SIG-M5 treated with dmso at 0.1 percent for 504 hours (cell line): Measurements from ENCODE around the gene KHK.
"Not testable (repeated sequence)": the region's sequence is repeated elsewhere in the genome, so short reads cannot be mapped to it uniquely, and the experiment has no call there.

ENCODE experiments used
- DNase-seq: peaks from one replicate; lab custom pipeline; 2025; ENCODE audit not compliant: unreplicated experiment; lab: John Stamatoyannopoulos, UW

The KHK gene

GRCh38 chr2:27095745-27096651 lies 9.4 kb downstream of the KHK start:
- peak; percentile 47 for DNase-seq

- DNase-seq, result no peak
These were observed 10.3 kb downstream of the KHK start for GRCh38 chr2:27096748-27097297.

DNA sequence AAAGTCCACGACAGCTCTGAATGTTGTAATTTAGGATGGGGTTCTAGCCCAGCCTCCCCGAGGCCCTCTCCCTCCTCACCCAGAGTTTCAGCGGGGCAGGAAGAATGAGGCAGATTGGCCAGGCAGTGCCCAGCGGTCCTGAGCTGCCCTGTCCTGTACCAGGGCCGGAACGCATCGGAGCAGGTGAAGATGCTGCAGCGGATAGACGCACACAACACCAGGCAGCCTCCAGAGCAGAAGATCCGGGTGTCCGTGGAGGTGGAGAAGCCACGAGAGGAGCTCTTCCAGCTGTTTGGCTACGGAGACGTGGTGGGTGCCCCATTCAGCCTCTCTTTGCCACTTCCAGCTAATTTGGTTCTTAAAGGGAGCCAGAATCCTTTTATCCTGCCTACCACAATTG lies 10.8 kb downstream of the KHK start:
- no peak for DNase-seq

GRCh38 chr2:27099334-27099955 lies 12.9 kb downstream of the KHK start:
- no peak for DNase-seq

- DNase-seq, result no peak
These were observed 13.5 kb downstream of the KHK start for GRCh38 chr2:27100036-27100435.

GRCh38 chr2:27102329-27102728 lies 15.8 kb downstream of the KHK start:
- no peak for DNase-seq

DNA sequence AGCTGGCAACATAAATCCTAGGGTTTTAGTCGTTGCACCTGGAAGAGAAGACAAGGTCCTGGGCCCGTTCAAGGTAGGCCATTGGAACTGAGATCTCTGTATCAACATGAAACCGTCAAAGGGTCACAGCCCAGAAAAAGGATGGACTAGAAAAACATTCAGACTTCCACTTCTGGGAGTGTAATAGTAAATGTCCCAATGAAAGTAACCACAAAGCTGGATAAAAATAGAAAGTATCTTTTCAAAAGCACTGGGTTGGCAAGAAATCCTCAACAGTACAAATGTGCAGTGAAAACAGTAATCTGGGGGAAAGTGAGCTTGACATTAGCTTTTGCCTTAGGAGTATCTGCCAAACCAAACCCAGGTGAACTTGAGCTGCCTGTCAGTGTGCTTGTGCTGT lies 19.4 kb downstream of the KHK start:
- DNase-seq, result no peak

- no peak for DNase-seq
These were observed 21.6 kb downstream of the KHK start for GRCh38 chr2:27108221-27108620.

DNA sequence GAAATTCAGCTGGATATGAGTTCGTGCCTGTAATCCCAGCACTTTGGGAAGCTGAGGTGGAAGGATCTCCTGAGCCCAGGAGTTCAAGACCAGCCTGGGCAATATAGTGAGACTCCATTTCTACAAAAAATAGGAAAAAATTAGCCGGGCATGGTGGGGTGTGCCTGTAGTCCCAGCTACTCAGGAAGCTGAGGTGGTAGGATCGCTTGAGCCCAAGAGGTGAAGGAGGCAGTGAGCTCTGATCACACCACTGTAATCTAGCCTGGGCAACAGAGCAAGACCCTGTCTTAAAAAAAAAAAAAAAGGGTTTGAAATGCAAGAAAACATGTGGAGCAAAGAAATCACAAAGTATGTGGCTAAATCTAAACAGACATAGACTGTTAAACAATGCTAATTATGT lies 22.5 kb downstream of the KHK start:
- no peak for DNase-seq

- DNase-seq, result not testable (repeated sequence)
These were observed 24.2 kb downstream of the KHK start for GRCh38 chr2:27110603-27111352.

GRCh38 chr2:27111392-27112078 lies 25.0 kb downstream of the KHK start:
- not testable (repeated sequence) for DNase-seq

- no peak for DNase-seq
These were observed 28.9 kb downstream of the KHK start for GRCh38 chr2:27115519-27115918.

- no peak for DNase-seq
These were observed 31.5 kb downstream of the KHK start for GRCh38 chr2:27117995-27118524.

- peak; percentile 26 for DNase-seq
These were observed 32.2 kb downstream of the KHK start, which contains the start of gene CGREF1 for GRCh38 chr2:27118525-27119329. Gene CGREF1, minus strand, starts transcription at chr2:27119128. Its CDS starts 14,762 bp downstream, at chr2:27104366.

GRCh38 chr2:27119330-27119670 lies 32.7 kb downstream of the KHK start:
- not testable (repeated sequence) for DNase-seq

DNA sequence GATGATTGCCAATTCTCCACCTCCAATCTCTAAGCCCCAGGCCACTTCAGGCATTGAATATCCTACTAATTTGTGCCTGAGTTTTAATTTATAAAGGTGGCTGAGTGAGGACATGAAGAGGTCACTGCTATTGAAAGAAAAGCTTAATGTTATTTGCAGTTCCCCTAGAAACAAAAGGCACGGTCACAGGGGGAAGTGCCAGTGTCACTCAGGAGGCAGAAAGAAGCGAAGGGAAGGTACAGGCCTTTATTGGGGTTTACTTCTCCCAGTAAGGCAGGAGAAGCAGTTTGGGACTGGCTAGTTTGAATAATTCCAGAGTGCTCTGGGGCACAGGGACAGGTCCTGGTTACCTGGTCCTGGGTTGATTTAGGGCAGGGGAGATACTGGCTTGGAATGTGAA lies 35.3 kb downstream of the KHK start:
- no peak for DNase-seq

DNA sequence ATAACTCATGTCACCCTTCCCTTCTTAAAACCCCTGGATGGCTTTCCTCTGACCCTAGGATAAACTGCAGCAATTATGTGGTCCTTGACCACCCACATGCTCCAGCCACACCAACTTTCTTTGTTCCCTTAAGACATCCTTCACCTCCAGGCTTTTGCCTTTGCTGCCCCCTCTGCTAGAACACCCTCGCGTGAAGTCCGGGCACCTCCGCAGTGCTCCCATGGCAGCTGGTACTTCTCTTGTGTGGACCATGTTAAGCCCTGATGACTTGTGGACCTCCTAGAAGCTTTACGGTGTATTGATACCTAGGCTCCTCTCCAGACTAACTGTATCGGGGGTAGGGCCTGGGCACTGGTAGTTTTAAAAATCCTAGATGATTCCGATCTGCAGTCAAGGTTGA lies 36.2 kb downstream of the KHK start:
- DNase-seq, result no peak

GRCh38 chr2:27123302-27124150 lies 37.0 kb downstream of the KHK start, which contains the start of gene ABHD1:
Gene ABHD1, plus strand, starts transcription at chr2:27123815. Its CDS starts 134 bp downstream, at chr2:27123949.
- peak; percentile 67 for DNase-seq

GRCh38 chr2:27125104-27125503 lies 38.5 kb downstream of the KHK start:
- no peak for DNase-seq
